Type B pancreatic cell (in vitro differentiated cells): ENCODE measurements around the gene TRIM39. TPM values are rescaled to one million over a fixed set of nuclear protein-coding genes. Genes with fewer than 3 reads are reported as not detected.

Experiments used
- DNase-seq: peaks from one replicate; pipeline ENCODE4 v3.0.0; 2021; ENCODE audit warnings: mixed read lengths; ENCODE audit not compliant: unreplicated experiment; ENCODE audit errors: extremely low spot score
- H3K27ac Mint-ChIP-seq: 2 replicates; pipeline ENCODE4 v1.8.0; 2021; ENCODE audit warnings: mild to moderate bottlenecking, mixed read lengths
- H3K27me3 Mint-ChIP-seq: 2 replicates; pipeline ENCODE4 v1.8.0; 2021; ENCODE audit warnings: mixed read lengths
- H3K36me3 Mint-ChIP-seq: 2 replicates; pipeline ENCODE4 v1.8.0; 2021; ENCODE audit warnings: mixed read lengths
- H3K4me1 Mint-ChIP-seq: one replicate; pipeline ENCODE4 v1.8.0; 2021; ENCODE audit warnings: mixed read lengths; ENCODE audit not compliant: unreplicated experiment
- H3K4me3 Mint-ChIP-seq: 2 replicates; pipeline ENCODE4 v1.8.0; 2021; ENCODE audit warnings: mild to moderate bottlenecking, mixed read lengths
- H3K9me3 Mint-ChIP-seq: 2 replicates; pipeline ENCODE4 v1.8.0; 2021; ENCODE audit warnings: mixed read lengths
- CTCF ChIP-seq: fragments of 200-600 bp; sonication (generic); conservative IDR thresholded peaks from 2 replicates; pipeline ENCODE4 v1.5.0; 2021; ENCODE audit warnings: antibody characterized with exemption, mild to moderate bottlenecking
- total RNA-seq: library from RNA; stranded (reverse); gene quantifications from 2 replicates; pipeline ENCODE4 v1.2.1, GENCODE V29; 2021; ENCODE audit warnings: low replicate concordance

The TRIM39 gene
- total RNA-seq, 1 donor from 2014 or later: 13.7 TPM

GRCh38 chr6:30357678-30358540 is 31.2 kb downstream of the TRIM39 start:
- Mint-ChIP-seq H3K4me3 (peak overlapping the region; percentile 88), H3K4me1 (no peaks in the 10 kb centered on the region), H3K27me3 (peaks cover 63% of the 10 kb centered on the region), H3K36me3 (no peaks in the 10 kb centered on the region), H3K9me3 (no peaks in the 10 kb centered on the region), H3K27ac (no peak overlapping the region)
- peak; percentile 92 for TF ChIP-seq CTCF
- no peak for DNase-seq

GRCh38 chr6:30359276-30359675 is 32.5 kb downstream of the TRIM39 start:
- TF ChIP-seq CTCF: no peak
- H3K27me3 Mint-ChIP-seq: peaks cover 73% of the 10 kb centered on the region
- no peaks in the 10 kb centered on the region for H3K9me3 Mint-ChIP-seq
- H3K4me3 Mint-ChIP-seq: no peak overlapping the region
- no peaks in the 10 kb centered on the region for H3K4me1 Mint-ChIP-seq
- no peak overlapping the region for H3K27ac Mint-ChIP-seq
- no peak for DNase-seq
- H3K36me3 Mint-ChIP-seq: no peaks in the 10 kb centered on the region

- no peak for TF ChIP-seq CTCF
Measured at GRCh38 chr6:30360139-30360538, 33.4 kb downstream of the TRIM39 start.

GRCh38 chr6:30361661-30362060 is 34.9 kb downstream of the TRIM39 start:
- Mint-ChIP-seq H3K27ac (no peak overlapping the region), H3K9me3 (no peaks in the 10 kb centered on the region), H3K4me1 (no peaks in the 10 kb centered on the region), H3K27me3 (peaks cover 96% of the 10 kb centered on the region), H3K4me3 (no peak overlapping the region), H3K36me3 (no peaks in the 10 kb centered on the region)
- DNase-seq: no peak
- TF ChIP-seq CTCF: no peak

More at GRCh38 chr6:30360139-30360538, 33.4 kb downstream of the TRIM39 start:
- Mint-ChIP-seq H3K4me3 (no peak overlapping the region), H3K27me3 (peaks cover 82% of the 10 kb centered on the region), H3K27ac (no peak overlapping the region), H3K36me3 (no peaks in the 10 kb centered on the region), H3K4me1 (no peaks in the 10 kb centered on the region), H3K9me3 (no peaks in the 10 kb centered on the region)
- DNase-seq: no peak

- H3K27ac Mint-ChIP-seq: no peak overlapping the region
Measured at GRCh38 chr6:30363459-30363858, 36.7 kb downstream of the TRIM39 start.

More at GRCh38 chr6:30363459-30363858, 36.7 kb downstream of the TRIM39 start:
- no peak for DNase-seq
- no peak overlapping the region for H3K4me3 Mint-ChIP-seq
- peaks cover 91% of the 10 kb centered on the region for H3K27me3 Mint-ChIP-seq
- H3K4me1 Mint-ChIP-seq: no peaks in the 10 kb centered on the region
- H3K36me3 Mint-ChIP-seq: no peaks in the 10 kb centered on the region
- TF ChIP-seq CTCF: no peak
- peaks cover 2% of the 10 kb centered on the region for H3K9me3 Mint-ChIP-seq
